GM21529 (cell line): ENCODE data around the gene ZNF559.

Experiments used
- ATAC-seq: cut with Tn5 transposase; IDR thresholded peaks from one replicate; pipeline ENCODE4 v1.9.1; 2021; ENCODE audit not compliant: unreplicated experiment

Gene ZNF559

DNA sequence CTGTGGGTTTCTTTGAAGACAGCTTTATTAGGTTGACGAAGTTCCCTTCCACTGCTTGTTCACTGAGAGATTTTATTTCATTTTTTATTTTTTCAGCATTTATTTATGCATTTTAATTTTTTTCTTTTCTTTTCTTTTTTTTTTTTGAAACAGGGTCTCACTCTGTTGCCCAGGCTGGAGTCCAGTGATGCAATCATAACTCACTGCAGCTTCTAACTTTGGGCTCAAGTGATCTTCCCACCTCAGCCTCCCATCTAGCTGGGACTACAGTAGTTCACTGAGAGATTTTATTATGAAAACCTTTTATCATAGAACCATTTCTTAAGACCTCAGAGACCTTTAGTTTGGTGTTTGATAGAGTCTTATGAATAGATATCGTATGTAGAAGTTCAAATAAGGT, 28.5 kb downstream of the ZNF559 start:
- no peak for ATAC-seq

DNA sequence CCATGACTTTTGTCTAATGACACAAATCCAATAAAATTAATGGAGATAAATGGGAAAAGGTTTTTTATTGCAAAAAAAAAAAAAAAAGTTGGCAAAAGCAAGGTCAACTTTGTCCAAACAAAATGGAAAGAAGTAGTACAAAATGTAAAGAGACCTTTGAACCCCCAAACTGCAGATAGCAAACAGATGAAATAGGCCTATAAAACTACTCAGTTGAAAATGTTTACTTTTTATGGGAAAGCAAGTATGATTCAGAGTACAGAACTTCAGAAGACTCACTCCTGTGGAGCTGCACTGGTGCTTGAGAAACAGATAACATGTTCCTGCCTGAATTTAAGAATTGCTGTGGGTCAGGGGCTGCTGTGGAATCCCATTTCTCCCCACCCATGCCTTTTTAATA, 29.0 kb downstream of the ZNF559 start:
- ATAC-seq, result no peak

DNA sequence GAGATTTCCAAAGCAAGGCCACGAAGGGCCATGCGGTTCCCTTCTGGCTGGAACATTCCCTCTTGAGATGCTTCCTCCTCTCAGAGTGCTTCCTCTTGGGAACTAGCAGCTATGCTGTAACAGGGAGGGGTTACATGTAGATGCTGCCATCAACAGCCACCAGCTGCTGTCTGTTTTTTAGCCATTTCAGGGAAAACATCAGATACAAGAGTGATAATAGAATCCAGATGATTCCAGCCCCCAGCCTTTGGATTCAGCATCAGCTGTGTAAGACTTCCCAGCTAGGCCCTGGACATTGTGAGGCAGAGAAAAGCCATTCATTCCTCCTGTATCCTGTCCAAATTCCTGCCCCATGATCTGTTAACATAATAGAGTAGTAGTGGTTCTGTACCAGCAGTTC, 30.7 kb downstream of the ZNF559 start:
- ATAC-seq, result no peak

DNA sequence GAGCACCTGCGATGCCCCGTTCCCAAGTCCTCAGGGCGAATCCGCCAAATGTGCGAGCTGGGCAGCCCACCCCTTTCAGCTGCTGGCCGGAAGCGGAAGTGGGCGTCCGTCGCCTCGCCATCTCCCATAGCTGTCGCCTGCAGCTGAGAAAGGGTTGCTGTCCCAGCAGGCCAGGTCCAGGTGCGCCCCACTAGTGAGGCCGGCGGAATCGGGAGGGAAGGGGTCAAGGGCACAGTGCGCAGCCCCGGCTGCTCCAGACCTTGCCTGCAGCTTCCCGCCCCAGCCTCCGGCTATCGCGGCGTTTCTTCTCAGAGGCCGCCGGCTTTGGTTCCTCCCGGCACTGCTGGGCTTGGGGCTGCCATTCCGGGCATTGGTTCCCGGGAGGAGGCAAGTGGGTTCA, 38.9 kb downstream of the ZNF559 start, which contains the start of gene ZNF177:
ZNF177 (plus strand) TSS at position 109 of the 400 bp plus-strand sequence. CDS start 15,299 bp downstream, outside the sequence.
- ATAC-seq, result no peak

DNA sequence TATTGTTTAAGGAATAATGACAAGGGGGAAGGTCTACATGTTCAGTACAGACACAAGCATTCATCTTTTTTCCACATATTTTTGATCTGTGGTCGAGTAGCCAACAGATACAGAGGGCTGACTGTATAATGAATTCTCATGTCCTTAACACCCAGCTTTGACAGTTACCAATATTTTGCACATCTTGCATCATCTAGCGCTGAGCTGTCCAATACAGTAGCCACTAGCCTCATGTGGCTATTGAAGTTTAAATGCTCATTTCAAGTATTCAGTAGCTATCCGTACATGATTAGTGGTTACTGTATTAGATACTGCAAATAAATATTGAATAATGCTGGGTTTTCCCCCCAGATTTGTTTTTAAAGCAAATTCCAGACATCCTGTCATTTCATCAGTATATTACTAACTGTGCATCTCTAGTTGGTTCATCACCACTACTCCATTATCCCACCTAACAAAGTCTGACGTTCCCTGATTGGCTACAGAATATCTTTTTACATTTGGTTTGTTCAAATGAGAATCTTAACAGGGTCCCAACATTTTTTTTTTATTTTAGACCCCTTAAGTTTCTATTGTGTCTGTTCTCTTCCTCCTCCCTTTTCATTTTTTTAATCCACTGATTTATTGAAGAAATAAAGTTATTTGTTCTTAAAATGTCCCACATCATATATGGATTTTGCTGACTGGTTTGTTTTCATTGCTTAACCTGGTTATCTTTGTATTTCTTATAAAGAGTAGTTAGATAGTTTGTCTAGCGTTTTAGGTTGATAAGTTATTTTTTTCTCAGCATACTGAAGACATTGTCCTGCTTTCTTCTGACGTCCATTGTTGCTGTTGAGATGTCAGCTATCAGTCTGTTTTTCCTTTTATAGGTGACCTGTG, 47.0 kb downstream of the ZNF559 start:
- ATAC-seq, result no peak

DNA sequence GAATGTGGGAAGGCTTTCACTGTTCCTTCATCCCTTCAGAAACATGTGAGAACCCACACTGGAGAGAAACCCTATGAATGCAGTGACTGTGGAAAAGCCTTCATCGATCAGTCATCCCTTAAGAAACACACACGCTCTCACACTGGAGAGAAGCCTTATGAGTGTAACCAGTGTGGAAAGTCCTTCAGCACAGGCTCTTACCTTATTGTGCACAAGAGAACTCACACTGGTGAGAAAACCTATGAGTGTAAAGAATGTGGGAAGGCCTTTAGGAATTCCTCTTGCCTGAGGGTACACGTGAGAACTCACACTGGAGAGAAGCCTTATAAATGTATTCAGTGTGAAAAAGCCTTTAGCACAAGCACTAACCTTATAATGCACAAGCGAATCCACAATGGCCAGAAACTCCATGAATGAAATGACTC, 57.4 kb downstream of the ZNF559 start:
- no peak for ATAC-seq
